Adrenal gland (tissue), 12 donors: ENCODE data around the gene LYRM4. TPM values are rescaled to one million over a fixed set of nuclear protein-coding genes. Genes with fewer than 3 reads are reported as not detected.

Source experiments
- DNase-seq, 7 donors: peaks; one replicate each; pipeline ENCODE4 v3.0.0-alpha.2; 2019 to 2020
- H3K27ac ChIP-seq, 5 donors: fragments of 200-600 bp; sonication (generic) in 4 of 5; 1 replicate in 3 of 5; 2 replicates in 2 of 5; pipeline versions ENCODE4 v1.5.1 to v1.8.0; 2016 to 2020; ENCODE audit warnings: mild to moderate bottlenecking in 1 of 5
- H3K27me3 ChIP-seq: fragments of 200-600 bp; 2 replicates; pipeline ENCODE4 v1.8.0; 2021
- H3K36me3 ChIP-seq, 2 donors: fragments of 200-600 bp; replicated peaks in 1 of 2; 1 replicate in 1 of 2; 2 replicates in 1 of 2; pipeline versions ENCODE4 v1.5.1 to v1.8.0; 2018 to 2022
- H3K4me1 ChIP-seq, 2 donors: fragments of 200-600 bp; replicated peaks in 1 of 2; 1 replicate in 1 of 2; 2 replicates in 1 of 2; pipeline versions ENCODE4 v1.5.1 to v1.8.0; 2018 to 2021
- H3K4me3 ChIP-seq, 4 donors: fragments of 200-600 bp; sonication (generic) in 3 of 4; one replicate each; pipeline ENCODE4 v1.5.1; 2016 to 2018
- H3K9me3 ChIP-seq, 3 donors: fragments of 200-600 bp; sonication (generic) in 1 of 3; replicated peaks in 1 of 3; 1 replicate in 2 of 3; 2 replicates in 1 of 3; pipeline versions ENCODE4 v1.5.1 to v1.8.0; 2016 to 2021
- POLR2A ChIP-seq, 2 donors: fragments of 450-650 bp; IDR thresholded peaks; one replicate each; pipeline ENCODE4 v1.6.1; 2017; ENCODE audit warnings: antibody characterized with exemption in 2 of 2, mild to moderate bottlenecking in 2 of 2, moderate library complexity in 1 of 2
- WGBS, 4 donors: extraction: QIAGEN DNeasy Blood & Tissue Kit in 2 of 4; methylation state at CpG; one replicate each; pipeline versions ENCODE4 v1.1.5 to v1.1.7; 2013 to 2017; 5-methylcytosine and 5-hydroxymethylcytosine counted together
- intact Hi-C, 2 donors: fragments of 100-400 bp; cut with DNase I; formaldehyde crosslinking; loops; one replicate each; pipeline versions ENCODE4 v1.14.1 to v1.15.0; 2022 to 2023
- polyA plus RNA-seq, 3 donors: library from polyadenylated mRNA; stranded (reverse); fragments of 200-250 nt in 2 of 3; fragments of 350-450 nt in 1 of 3; fragmentation: Illumina TruSeq in 1 of 3; extraction: RNeasy Lipid Tissue Mini Kit (QIAGEN cat#74804) in 1 of 3; gene quantifications; one replicate each; pipeline ENCODE4 v1.2.3, GENCODE V29; 2013 to 2014
- total RNA-seq, 9 donors: library from RNA; depleted of rRNA in 4 of 9; stranded (reverse); fragments of >200 nt in 4 of 9; fragments of 120-200 nt in 1 of 9; fragmentation: NEBNext Ultra II Directional in 1 of 9; extraction: Animal tissue kit (Norgen Biotek cat#: 25700) in 1 of 9; gene quantifications; one replicate each; pipeline versions ENCODE4 v1.1.0 to v1.2.4, GENCODE V29; 2013 to 2023
- TF ChIP-seq, protein P1 (sequence below), 6 experiments: fragments of 450-650 bp in 4 of 6; fragments of 200-600 bp in 2 of 6; sonication (generic) in 1 of 6; IDR thresholded peaks; 1 replicate in 5 of 6; 2 replicates in 1 of 6; pipeline versions ENCODE4 v1.5.1 to v1.8.0; 2016 to 2021; ENCODE audit warnings: antibody characterized with exemption in 6 of 6, mild to moderate bottlenecking in 2 of 6, moderate library complexity in 1 of 6
- donor health status: healthy with polysubstance abuse.
- donor health status: Bipolar disorder and iron deficiency.
- donor health status: DM: yes; HTN: yes; CAD: no.
- donor health status: DM: no; HTN: no; CAD: no.
- donor health status: DM: no; HTN: no; CAD: no.
- donor health status: DM: yes; HTN: yes; CAD: no.

Gene LYRM4
- total and polyA plus RNA-seq, 12 donors, result 16.1 to 65.1 (median 29.9) TPM

DNA sequence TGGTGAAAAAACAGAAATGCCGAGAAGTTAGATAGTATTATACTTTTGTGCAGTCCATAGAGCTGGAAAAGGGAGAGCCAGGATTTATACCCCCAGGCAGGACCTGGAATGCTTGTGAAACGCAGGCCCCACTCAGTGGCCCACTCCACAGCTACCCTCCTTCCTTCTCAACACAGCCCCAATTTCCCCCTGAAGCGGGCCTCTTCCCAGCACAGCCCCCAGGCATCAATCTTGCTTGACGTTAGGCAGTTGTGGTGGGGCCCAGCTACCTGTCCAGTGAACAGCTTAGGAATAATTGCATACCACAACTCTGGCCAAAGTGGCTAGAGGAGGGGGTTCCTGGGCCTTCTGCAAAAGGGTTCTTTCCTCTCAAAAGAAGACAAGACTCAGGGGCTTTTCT lies 114.4 kb downstream of the LYRM4 start:
- 81 to 95% (median 88%) methylated on average over 4 of the region's 4 CpGs for WGBS, 4 donors
- Histone ChIP-seq H3K36me3 (no peaks in the 10 kb centered on the region), H3K9me3 (no peaks in the 10 kb centered on the region)

GRCh38 chr6:5143634-5144311 lies 117.0 kb downstream of the LYRM4 start:
- H3K4me3 ChIP-seq, result no peak overlapping the region
- WGBS, 4 donors, result 38 to 43% (median 42%) methylated on average over 9 of the region's 9 CpGs
- DNase-seq, result peak; percentile 76 to 97 (median 90)
- no peak for TF ChIP-seq POLR2A (IDR thresholded peaks at IDR 0.05)
- TF ChIP-seq, protein P1, sequence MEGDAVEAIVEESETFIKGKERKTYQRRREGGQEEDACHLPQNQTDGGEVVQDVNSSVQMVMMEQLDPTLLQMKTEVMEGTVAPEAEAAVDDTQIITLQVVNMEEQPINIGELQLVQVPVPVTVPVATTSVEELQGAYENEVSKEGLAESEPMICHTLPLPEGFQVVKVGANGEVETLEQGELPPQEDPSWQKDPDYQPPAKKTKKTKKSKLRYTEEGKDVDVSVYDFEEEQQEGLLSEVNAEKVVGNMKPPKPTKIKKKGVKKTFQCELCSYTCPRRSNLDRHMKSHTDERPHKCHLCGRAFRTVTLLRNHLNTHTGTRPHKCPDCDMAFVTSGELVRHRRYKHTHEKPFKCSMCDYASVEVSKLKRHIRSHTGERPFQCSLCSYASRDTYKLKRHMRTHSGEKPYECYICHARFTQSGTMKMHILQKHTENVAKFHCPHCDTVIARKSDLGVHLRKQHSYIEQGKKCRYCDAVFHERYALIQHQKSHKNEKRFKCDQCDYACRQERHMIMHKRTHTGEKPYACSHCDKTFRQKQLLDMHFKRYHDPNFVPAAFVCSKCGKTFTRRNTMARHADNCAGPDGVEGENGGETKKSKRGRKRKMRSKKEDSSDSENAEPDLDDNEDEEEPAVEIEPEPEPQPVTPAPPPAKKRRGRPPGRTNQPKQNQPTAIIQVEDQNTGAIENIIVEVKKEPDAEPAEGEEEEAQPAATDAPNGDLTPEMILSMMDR (IDR thresholded peaks at IDR 0.05), result peak; percentile 87 to 95 (median 92)
- H3K27ac ChIP-seq, result no peak overlapping the region
- H3K27me3 ChIP-seq, result no peaks in the 10 kb centered on the region
- intact Hi-C loops, result loop anchor here (5.0 to 10.0 kb wide), 4 partner anchors 61 to 259 kb away; no protein-coding TSS in a partner anchor
- peaks cover 0 to 4% of the 10 kb centered on the region in 2 donors for H3K4me1 ChIP-seq
- H3K36me3 ChIP-seq, result no peaks in the 10 kb centered on the region
- H3K9me3 ChIP-seq, result no peaks in the 10 kb centered on the region

More for the DNA sequence above, 114.4 kb downstream of the LYRM4 start:
- DNase-seq, result no peak
- Histone ChIP-seq H3K4me1 (peaks cover 0 to 4% of the 10 kb centered on the region in 2 donors), H3K27me3 (no peaks in the 10 kb centered on the region), H3K27ac (no peak overlapping the region), H3K4me3 (no peak overlapping the region)
- TF ChIP-seq POLR2A (IDR thresholded peaks at IDR 0.05), result no peak
- TF ChIP-seq, protein P1 (IDR thresholded peaks at IDR 0.05), result no peak
- intact Hi-C loops, result loop anchor here (10.0 kb wide), 3 partner anchors 58 to 248 kb away; no protein-coding TSS in a partner anchor

- WGBS, 4 donors, result 85 to 95% (median 90%) methylated on average over 11 of the region's 11 CpGs
- Histone ChIP-seq H3K4me3 (no peak overlapping the region), H3K27ac (no peak overlapping the region), H3K36me3 (no peaks in the 10 kb centered on the region), H3K9me3 (no peaks in the 10 kb centered on the region), H3K4me1 (peaks cover 0 to 4% of the 10 kb centered on the region in 2 donors), H3K27me3 (no peaks in the 10 kb centered on the region)
- no peak for DNase-seq
- intact Hi-C loops, result loop anchor here (5.0 to 10.0 kb wide), 4 partner anchors 62 to 259 kb away; no protein-coding TSS in a partner anchor
- TF ChIP-seq, protein P1 (IDR thresholded peaks at IDR 0.05), result no peak
- no peak for TF ChIP-seq POLR2A (IDR thresholded peaks at IDR 0.05)
These were observed 117.8 kb downstream of the LYRM4 start for GRCh38 chr6:5142915-5143314.

DNA sequence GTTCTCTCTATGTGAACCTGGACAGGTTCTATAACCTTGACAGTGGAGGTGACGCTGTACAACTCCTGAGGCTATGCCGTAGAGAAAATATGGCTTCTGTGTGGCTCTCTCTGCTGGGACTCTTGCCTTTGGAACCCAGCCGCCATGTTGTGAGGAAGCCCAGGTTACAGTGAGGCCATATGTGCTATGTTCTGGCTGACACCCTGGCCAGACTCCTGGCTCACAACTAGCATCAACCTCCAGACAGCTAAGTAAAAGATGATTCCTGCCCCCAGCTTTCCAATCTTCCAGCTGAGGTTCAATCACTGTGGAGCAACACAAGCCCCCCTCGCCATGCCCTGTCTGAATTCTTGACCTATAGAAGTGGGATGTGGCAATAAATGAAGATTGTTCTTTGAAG lies 118.6 kb downstream of the LYRM4 start:
- WGBS, 4 donors, result 91 to 100% (median 99%) methylated on average over 4 of the region's 4 CpGs
- no peak for DNase-seq
- Histone ChIP-seq H3K36me3 (no peaks in the 10 kb centered on the region), H3K27me3 (no peaks in the 10 kb centered on the region), H3K4me1 (peaks cover 0 to 4% of the 10 kb centered on the region in 2 donors), H3K27ac (no peak overlapping the region), H3K9me3 (no peaks in the 10 kb centered on the region), H3K4me3 (no peak overlapping the region)
- TF ChIP-seq POLR2A (IDR thresholded peaks at IDR 0.05), result no peak
- TF ChIP-seq, protein P1 (IDR thresholded peaks at IDR 0.05), result no peak
- intact Hi-C loops, result loop anchor here (5.0 to 10.0 kb wide), 4 partner anchors 63 to 260 kb away; no protein-coding TSS in a partner anchor
